ENCODE measurements around the gene MTCP1.
A peak's percentile ranks its signal among the peaks of the same experiment; 100 is the strongest.

The MTCP1 gene

GRCh38 chrX:155053656-155054055, 17.3 kb downstream of the MTCP1 start:
- DNase-seq (ENCODE audit: low read depth): no peak

GRCh38 chrX:155052738-155053498, 18.0 kb downstream of the MTCP1 start:
- no peak for DNase-seq (ENCODE audit: low read depth)

GRCh38 chrX:155048977-155049619, 21.8 kb downstream of the MTCP1 start:
- no peak for DNase-seq (ENCODE audit: low read depth)

- DNase-seq (ENCODE audit: low read depth): no peak
These were observed 24.0 kb downstream of the MTCP1 start for GRCh38 chrX:155046811-155047528.

GRCh38 chrX:155046129-155046810, 24.7 kb downstream of the MTCP1 start:
- DNase-seq (ENCODE audit: low read depth): no peak

GRCh38 chrX:155035688-155036087, 35.2 kb downstream of the MTCP1 start:
- DNase-seq (ENCODE audit: low read depth): no peak

- DNase-seq (ENCODE audit: low read depth): no peak
These were observed 39.3 kb downstream of the MTCP1 start for GRCh38 chrX:155031657-155032056.

- DNase-seq (ENCODE audit: low read depth): no peak
These were observed 42.1 kb downstream of the MTCP1 start for GRCh38 chrX:155028877-155029291.

GRCh38 chrX:155028129-155028528, 42.8 kb downstream of the MTCP1 start:
- DNase-seq (ENCODE audit: low read depth): no peak

- no peak for DNase-seq (ENCODE audit: low read depth)
These were observed 43.3 kb downstream of the MTCP1 start for GRCh38 chrX:155027509-155028066.

- DNase-seq (ENCODE audit: low read depth): peak; percentile 87
These were observed 44.0 kb downstream of the MTCP1 start, which contains the start of gene FUNDC2 for GRCh38 chrX:155026727-155027508. FUNDC2 (plus strand) TSS chrX:155026844; CDS start chrX:155026939, 95 bp downstream.

GRCh38 chrX:155026420-155026726, 44.6 kb downstream of the MTCP1 start:
- DNase-seq (ENCODE audit: low read depth): no peak

GRCh38 chrX:155023907-155024833, 46.8 kb downstream of the MTCP1 start:
- no peak for DNase-seq (ENCODE audit: low read depth)

- DNase-seq (ENCODE audit: low read depth): no peak
These were observed 48.4 kb downstream of the MTCP1 start, which contains the start of gene F8 for GRCh38 chrX:155022585-155022984. F8 (minus strand) TSS chrX:155022723; CDS start chrX:155022552, 171 bp downstream.

- no peak for DNase-seq (ENCODE audit: low read depth)
These were observed 50.3 kb downstream of the MTCP1 start for GRCh38 chrX:155020591-155020990.

All from stimulated activated CD8-positive, alpha-beta memory T cell treated with anti-CD3 and anti-CD28 coated beads, Interleukin-12 subunit alpha, Interleukin-12 subunit beta, amount 100 ng/mL, for 1 hour (primary cell).